Fibroblast of lung (primary cell): ENCODE measurements around the gene MBNL1.

Experiments
- EZH2 ChIP-seq: IDR thresholded peaks from 2 replicates; pipeline ENCODE4 v1.5.1; 2012; ENCODE audit warnings: low read length, control low read depth, mild to moderate bottlenecking; ENCODE audit errors: missing control alignments
- TF ChIP-seq, protein P1 (sequence below), 2 donors: IDR thresholded peaks in 1 of 2; conservative IDR thresholded peaks in 1 of 2; 1 replicate in 1 of 2; 2 replicates in 1 of 2; pipeline ENCODE4 v1.5.1; 2011 to 2012; ENCODE audit warnings: low read length in 2 of 2, control low read depth in 1 of 2, inconsistent platforms in 1 of 2, low read depth in 1 of 2, mild to moderate bottlenecking in 1 of 2

DNA sequence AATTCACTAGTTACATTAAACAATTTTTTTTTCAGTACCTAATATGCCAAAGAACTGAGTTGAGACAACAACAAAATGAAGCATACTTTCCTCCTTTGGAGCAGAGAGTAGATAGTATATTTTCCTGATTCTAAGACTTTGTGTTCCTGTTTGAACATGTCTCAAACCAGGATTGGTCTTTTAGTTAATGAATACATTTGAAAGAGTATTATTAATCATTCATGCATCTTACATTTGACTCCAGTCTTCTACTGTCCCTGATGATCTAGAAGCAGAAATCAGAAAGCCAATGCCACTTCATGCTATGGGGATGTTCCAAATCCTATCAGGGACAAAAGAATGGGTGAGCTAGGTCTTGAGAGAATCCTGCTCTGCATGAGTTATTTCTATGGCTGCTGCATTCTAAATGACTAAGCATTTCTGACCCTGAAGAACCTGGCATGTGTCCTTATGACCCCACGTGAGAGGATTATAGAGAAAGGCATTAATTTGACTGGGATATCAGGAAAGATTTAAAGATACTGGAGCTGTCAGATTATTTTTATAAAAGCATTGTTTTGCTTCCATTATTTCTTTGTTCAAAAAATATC, 32.9 kb upstream of the MBNL1 start:
- TF ChIP-seq, protein P1, sequence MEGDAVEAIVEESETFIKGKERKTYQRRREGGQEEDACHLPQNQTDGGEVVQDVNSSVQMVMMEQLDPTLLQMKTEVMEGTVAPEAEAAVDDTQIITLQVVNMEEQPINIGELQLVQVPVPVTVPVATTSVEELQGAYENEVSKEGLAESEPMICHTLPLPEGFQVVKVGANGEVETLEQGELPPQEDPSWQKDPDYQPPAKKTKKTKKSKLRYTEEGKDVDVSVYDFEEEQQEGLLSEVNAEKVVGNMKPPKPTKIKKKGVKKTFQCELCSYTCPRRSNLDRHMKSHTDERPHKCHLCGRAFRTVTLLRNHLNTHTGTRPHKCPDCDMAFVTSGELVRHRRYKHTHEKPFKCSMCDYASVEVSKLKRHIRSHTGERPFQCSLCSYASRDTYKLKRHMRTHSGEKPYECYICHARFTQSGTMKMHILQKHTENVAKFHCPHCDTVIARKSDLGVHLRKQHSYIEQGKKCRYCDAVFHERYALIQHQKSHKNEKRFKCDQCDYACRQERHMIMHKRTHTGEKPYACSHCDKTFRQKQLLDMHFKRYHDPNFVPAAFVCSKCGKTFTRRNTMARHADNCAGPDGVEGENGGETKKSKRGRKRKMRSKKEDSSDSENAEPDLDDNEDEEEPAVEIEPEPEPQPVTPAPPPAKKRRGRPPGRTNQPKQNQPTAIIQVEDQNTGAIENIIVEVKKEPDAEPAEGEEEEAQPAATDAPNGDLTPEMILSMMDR (conservative IDR thresholded peaks at IDR 0.05 in 1 of 2, IDR thresholded peaks at IDR 0.05 in 1 of 2; ENCODE audit: low read depth in 1 of 2, low read length in 2 of 2) = no peak
- TF ChIP-seq EZH2 = no peak
